Activated T-cell treated with anti-CD3 and anti-CD28 coated beads, Interleukin-2, amount 50 U/mL, for 1 hour (primary cell): ENCODE data around the gene CCNH.

Source experiments
- DNase-seq: peaks from one replicate; pipeline ENCODE4 v3.0.0-alpha.2; 2020

Gene CCNH

DNA sequence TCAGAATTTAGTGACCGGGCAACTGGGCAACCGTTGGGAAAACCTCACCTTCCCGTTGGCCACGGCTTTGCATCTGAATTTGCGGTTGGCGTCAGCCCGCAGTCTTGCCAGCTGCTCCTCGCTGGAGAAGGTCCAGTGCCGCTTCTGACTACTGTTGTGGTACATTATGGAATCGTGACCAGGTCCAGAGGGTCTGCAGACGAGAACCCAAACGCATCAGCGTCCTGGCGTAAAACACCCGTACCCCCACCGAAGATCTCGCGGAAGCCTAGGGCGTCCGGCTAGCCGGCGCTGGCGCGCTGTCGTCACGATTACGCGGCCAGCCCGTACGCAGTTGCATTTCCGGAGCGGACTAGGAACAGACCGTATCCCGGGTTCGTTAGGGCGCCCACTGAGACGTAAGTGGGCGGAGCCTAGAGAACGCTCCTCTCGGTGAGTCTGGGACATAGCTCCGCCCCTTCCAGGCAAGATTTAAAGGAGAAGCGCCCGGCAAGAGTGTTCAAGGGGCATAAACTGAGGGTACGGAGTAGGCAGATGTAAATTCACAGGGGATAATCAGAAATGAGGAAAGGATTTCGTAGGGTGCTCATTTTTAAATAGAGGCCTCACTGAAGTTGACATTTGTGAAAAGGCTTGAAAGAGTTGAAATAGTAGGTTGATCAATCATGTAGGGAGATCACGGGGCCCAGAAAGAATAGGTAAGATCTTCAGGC is at the start of gene CCNH:
Gene CCNH, minus strand, starts transcription at position 301 of the 713 bp plus-strand sequence. Its CDS starts 136 bp downstream, at position 165.
- DNase-seq: peak; percentile 91

DNA sequence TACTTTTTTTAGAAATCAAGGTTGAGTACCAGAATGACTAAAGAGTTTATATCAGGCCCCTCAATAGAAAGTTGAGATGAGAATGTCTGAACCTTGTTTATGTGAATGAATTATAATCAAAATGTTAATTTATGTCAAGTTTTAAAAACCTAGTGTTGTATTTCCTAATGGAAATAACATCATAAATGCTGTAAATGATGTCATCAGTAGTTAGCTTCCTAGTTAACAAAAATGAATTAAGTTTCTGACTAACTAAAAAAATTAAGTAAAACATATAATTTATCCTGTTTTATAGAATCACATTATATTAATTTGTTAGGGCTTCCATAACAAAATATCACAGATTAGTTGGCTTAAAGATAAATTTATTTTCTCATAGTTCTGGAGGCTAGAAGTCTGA is 45.0 kb upstream of the CCNH start:
- DNase-seq: no peak

DNA sequence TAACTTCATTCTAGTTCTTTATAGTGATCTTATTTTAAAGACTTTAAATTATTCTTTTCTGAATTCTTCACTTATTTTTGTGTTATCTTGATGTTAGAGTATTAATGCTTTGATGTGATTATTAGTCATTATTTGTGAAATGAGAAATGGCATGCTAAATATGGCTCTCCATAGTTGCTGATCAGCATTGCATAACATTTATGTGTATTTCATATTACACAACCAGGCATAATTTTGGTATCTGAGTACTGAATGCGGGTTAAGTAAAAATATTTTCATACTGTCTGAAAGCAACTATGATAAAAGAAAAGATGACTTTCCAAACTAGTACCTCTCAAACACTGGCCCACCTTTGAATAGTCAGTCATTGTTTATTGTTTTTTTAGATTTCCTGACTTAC is 41.1 kb upstream of the CCNH start:
- no peak for DNase-seq

DNA sequence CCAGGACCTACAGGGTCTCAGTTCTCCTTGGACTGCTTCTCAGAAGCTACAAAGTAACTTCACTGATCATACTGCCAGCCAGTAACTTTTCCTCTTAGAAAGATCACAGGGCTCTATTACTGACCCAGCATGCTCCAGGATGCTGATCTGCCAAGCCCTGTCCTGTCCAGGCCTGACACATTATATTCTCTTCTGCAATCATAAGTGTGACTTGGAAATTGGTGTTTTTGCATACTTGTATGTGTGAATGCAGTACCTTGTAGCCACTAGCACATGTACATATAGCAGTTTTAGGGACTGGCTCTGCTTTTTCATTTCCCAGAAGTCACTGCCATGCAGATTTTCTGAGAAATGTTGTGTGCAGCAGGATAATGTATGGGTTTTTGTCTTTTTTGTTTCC is 40.1 kb upstream of the CCNH start:
- no peak for DNase-seq

DNA sequence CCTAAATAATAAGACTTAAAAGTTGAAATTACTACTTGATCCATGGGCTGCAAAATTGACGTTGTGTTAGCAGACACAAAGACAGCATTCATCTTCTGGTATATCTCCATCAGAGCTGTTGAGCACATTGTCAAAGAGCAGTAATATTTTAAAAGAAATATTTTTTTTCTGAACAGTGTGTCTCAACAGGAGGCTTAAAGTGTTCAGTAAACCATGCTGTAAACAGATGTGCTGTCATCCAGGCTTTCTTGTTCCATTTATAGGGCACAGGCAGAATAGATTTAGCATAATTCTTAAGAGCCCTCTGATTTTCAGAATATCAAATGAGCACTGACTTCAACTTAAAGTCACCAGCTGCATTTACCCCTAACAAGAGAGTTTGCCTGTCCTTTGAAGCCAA is 29.7 kb upstream of the CCNH start:
- no peak for DNase-seq

DNA sequence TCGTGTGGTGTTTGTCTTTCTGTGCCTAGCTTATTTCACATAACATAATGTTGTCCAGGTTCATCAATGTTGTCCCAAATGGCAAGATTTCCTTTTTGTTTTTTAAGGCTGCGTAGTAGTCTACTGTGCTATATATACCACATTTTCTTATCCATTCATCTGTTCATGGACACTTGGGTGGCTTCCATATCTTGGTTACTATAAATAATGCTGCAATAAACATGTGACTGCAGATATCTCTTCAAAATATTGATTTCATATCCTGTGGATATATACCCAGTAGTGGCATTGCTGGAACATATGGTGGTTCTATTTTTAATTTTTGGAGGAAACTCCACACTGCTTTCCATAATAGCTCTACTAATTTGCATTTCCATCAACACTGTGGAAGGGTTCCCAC is 25.5 kb upstream of the CCNH start:
- no peak for DNase-seq

DNA sequence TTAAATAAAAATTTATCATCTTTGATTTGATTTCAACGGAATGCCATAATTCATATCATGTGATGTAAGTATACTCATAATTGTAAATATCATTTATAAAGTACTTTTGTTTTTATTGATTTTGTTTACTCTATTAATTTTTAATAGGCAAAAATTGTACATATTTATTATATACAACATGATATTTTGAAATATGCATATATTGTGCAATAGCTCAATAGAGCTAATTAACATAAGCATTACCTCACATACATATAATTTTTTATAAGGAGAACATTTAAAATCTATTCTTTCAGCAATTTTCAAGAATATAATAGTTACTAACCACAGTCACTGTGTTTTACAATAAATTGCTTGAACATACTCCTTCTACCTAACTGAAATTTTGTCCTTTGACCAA is 25.0 kb upstream of the CCNH start:
- no peak for DNase-seq

DNA sequence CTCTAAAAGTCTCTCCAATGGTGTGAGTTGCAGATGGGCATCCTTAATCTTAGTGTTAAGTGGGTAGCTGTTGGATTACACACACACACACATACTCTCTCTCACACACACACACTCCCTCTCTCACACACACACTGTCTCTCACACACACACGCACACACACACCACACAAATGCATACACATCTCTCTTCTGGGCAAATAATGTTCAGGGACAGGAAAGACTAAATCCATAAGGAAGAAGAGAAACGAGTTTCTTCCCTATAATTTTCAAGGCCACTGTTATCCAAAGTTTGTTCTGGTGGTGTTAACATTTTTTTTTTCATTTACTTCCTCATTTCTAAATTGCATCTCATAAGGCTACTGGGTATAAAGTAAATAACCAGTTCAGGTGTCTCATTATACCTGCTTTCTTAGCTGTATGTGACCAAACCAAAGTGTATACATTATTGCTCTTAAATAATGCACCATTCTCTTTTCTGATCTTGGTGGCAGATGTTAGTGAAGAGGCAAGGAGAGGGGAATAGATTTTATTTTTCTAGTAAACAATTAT is 22.5 kb upstream of the CCNH start:
- no peak for DNase-seq

DNA sequence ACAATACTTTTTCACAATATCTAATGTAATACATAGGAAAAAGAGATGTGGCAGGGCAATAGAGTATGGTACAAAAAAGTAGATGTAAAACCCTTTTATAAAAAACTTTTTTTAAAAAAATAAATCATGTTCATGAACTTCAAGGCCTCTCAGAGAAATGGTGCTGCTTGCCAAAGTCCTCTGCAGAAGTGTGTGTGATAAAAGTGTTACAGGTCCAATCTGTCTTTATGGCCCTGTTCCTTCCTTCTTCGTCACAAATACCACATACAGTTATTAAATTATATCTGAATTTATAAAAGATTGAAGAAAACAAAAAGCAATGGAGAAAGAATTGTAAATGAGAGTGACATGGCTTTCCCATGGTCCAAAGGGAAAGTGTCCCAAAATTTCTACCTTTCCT is 21.7 kb upstream of the CCNH start:
- DNase-seq: no peak

DNA sequence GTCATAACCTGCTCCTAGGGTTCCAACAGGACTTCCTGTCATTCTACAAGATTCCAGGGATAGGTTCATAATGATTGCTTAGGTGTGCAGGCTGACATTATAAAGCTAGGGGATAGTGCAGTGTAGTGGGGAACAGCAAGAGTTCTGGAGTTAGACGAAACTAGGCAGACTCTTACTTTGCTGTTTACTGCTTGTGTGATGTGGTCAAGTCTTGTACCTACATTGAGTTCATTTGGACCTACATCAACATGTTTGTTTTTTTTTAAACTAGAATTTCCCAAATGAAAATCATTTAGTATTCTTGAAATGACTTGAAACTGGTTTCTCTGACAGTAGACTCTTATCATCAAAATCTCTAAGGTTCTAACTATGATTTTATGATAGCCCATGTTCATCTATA is 21.2 kb upstream of the CCNH start:
- no peak for DNase-seq

DNA sequence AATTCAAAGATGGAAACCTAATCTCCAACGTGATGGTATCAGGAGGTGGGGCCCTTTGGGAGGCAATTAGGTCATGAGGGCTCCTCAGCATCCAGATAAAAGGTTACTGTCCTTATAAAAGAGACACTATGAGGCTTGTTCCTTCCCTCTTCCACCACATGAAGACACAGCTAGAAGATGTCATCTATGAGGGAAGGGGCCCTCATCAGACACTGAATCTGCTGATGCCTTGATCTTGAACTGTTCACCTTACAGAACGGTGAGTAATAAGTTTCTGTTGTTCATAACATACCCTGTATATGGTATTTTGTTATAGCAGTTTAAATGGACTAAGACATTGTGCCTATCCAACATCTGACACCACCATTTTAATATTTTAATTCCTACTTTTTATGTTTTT is 19.7 kb upstream of the CCNH start:
- no peak for DNase-seq

DNA sequence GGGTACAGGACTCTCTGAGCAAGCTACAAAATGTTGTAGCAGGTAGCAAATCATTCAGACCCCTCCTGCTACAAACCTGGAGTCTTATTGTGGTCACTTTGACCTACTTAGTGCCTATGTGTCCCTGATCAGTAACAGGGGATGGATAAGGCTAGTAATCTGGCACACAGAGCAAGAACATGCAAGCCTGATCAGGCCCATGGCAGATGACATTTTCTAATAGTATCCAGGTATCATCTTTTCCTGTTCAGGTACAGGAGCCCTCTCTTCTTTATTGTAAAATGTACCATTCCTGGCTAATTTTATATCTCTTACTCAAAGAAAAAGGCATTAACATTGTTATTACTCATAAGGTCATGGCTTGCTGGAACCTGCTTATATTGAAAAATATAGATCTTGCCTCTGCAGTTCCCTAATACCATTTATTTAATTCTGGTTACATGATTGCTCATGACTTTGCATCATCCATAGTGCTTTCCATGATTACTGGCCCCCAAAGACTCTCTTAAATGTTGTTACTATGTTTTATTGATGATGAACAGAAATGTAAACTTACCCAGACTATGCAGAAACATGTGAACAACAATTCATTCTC is 18.2 kb upstream of the CCNH start:
- DNase-seq: no peak

DNA sequence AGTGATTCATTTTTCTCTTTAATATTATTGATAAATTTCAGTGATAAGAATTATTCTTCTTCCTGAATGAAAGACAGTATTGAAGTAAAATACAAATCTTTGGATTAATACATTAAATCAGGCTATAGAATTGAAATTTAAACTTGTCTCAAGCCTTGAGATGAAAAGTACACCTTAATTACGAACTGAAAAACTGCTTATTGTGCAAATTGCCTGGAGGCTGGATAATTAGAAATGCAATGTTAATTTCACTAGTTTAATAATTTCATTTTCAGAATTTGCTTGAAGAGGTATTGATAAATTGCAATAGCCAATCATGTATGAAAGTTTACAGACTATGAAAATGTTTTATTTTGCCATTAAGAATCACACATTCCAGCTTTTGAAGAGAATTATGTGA is 11.0 kb upstream of the CCNH start:
- DNase-seq: no peak

DNA sequence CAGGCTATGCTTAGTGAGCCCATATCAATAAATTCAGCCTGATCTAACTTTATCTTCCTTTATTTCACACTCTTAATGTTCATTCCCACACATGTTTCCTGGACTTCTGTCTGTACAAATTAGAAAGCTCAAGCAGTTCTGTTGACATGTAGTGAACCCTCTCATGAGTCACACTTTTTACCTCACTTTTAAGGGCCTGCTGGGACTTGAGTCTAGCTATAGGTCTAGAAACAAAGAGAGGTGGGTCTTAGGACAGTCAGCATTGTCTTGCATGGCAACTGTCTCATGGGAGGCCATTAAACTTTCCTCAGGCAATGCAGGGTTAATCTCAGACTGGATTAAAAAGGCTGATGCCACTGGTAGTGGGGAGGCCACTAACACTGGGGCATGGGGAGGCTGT is 8.6 kb upstream of the CCNH start:
- no peak for DNase-seq

DNA sequence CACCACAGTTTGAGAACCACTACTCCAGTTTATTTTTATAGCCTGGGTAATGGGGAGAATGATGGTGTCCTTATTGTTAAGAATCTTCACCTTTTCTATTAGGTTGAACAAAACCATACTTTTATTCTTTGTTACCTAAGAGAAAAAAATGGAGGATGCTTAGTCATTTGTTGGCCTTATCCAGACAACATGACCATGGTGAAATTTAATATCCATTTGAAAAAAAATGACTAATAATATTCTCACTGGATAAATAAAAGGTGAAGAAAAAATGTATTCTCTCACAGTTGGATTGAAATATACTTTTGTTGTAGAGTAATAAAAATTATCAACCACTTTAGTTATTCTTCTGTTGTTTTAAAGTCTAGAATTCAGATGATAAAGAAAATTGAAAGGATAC is 5.8 kb upstream of the CCNH start:
- DNase-seq: no peak

DNA sequence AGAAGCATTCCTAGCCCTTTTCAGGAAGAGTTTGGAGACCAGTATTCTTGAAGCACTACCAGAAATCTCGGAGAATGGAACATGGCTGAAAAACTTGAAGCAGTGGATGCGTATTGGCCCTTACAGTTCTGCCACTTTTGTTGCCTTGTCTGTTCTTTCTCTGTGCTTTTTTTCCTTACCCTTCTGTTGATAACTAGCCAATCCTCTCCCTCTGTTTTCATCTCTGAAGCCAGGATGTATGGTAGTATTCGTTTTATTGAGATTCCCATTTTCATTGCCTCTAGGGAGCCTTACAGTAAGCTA is 564 bp upstream of the CCNH start:
- no peak for DNase-seq

DNA sequence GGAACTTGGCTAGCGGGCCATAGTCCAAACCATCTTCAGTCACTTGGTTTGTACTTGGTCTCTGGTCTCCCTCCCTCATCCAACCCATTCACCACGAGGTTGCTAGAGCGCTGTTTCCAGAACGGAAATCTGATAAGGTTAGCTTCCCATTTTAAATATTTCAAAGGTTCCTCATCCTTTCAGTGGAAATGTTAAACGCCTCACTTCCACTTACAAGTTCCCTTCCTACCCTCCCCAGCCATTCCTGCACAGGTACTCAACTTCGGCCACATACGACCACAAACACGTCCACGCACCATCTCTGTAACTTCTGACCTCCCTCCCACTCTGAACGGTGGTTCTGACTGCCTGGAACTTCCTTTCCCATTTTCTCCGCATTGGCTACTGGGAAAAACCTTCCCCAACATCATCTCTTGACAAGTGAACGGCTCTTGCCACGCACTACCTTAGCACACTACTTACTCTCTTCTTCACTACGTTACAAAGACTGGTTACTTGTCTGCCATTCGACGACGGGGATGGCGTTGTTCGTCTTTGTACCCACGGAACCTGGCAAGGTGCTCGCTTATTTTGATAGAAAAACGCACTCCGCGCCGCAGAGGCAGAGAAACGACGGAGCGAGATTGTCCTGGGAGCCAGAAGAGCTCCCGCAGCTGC is 629 bp downstream of the CCNH start:
- DNase-seq: no peak

DNA sequence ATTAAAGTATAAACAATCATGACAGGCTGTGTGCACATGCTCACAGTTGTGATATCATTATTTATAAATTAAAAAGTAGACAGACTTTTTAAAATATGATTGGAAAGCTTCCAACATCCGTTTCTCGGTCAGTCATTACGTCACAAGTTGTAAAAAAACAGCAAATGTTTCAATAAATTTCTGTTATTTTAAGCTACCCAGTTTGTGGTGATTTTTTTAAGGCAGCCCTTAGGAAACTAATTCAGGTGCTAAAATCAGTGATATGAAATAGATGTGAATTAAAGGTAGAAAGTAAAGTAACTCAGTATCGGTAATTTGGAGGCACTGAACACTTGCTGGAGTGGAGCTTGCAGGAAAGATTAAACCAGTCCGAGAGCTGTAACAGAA is 1.2 kb downstream of the CCNH start:
- DNase-seq: no peak

DNA sequence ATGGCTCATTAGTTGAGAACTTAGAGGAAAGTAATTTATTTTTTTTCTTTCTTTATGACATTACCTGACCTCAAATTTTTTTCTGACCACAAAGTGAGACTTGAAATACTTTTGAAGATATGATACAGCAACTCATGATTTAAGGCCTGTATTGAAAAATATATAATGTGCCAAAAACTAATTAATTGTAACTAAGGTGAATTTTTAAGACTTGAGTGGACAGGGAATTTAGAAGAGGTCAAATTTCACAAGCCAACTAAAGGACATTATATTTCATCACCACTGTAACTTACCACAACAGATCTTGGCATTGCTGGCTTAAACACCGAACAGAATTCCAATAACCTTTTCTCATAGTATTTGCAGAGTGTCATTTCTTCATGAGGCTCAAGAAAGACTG is 1.8 kb downstream of the CCNH start:
- no peak for DNase-seq

DNA sequence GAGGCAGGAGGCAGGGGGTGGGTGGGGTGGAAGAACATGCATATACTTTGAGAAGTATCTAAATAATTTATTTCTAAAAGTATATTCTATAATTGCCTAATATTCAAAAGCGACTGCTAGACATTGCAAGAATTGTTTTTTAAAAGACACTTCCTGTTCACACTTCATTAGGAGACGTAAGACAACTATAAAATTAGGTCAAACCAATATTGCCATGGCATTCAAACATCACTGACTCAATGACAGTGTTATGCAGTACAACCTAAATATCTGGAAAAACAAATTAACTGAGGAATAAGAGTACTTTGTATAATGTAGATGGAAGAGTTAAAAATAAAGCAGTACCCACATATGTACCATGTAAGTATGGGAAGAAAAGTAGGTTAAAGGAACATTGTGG is 4.5 kb downstream of the CCNH start:
- no peak for DNase-seq

DNA sequence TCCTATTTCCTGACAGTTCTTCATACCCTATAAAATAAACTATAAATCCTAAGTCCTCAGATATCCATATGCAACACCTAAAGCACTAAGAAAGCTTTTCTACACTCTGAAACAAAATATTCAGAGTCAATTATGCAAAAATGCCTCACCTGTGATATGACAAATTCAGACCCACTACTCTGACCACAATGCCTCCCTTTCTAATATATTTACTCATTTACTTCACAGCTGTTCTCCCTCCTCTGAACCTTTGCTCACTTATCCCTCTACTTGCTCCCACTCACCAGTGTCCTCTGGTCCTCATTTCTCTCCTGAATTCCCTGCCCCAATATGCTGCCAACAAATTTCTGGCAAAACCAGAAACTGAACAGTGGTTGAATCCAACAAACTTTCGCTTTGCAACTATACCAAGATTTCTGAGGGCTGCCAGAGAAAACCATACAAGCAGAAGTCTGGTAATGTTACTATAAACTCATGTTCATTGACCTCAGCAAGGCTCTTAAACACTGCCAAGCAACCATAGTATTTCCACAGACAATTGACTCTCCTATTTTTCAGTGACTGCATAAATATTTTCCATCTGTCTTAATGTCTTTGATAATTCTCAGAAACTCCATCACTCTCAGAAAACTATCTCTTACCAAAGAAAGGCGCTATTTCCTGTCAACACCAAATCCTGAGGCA is 7.1 kb downstream of the CCNH start:
- no peak for DNase-seq

DNA sequence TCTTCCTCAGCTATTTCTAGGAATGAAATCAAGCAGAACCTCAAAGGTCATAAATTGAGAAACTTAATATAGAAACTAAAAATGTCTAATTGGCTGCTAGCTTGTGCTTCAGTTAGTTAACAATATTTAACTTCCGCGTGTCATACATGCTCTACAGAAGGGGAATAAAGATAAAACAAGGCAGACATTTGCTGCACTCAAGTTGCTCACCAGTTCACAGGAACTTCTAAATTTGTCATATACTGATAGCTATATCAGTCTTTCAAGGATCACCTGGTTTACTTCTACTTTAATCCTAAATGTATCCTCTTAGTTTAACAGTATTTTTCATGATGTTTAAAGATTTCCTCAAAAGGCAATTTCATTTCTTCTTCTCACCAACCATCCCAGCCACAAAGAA is 8.4 kb downstream of the CCNH start:
- DNase-seq: no peak

DNA sequence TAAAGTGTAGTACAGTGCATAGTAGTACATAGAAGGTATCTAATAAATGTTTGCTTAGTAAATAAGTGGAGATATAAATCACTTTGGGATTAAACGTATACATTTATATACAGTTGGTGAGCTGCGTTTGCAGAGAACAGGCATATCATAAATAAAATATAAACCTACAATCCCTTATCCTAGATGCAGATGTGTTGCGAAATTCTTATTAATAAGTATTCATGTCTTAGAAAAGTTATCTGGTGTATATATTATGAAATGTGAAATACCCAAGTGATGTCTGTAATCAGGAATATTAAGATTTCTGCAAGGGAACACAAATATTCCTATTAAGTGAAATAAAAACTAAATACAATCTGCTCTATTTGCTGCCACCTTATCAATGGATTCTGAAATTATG is 8.8 kb downstream of the CCNH start:
- no peak for DNase-seq

DNA sequence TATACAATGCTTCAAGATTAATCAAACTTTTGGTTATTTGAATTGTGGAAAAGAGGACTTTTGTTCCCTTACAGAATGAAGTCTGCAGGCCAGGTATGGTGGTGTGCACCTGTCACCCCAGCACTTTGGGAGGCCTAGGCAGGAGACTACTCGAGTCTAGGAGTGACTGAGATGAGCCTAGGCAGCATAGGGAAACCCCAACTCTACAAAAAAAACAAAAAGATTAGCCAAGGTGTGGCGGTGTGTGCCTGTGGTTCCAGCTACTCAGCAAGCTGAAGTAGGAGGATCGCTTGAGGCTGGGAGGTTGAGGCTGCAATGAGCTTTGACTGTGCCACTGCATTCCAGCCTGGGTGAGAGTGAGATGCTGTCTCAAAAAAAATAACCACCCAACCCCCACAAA is 9.3 kb downstream of the CCNH start:
- DNase-seq: no peak
